ENCODE measurements around the gene PRPSAP2. TPM values are rescaled to one million over a fixed set of nuclear protein-coding genes. Genes with fewer than 3 reads are reported as not detected.

Gene PRPSAP2
- total and polyA plus RNA-seq, 2 of the 8 experiments (the other 6 are each of a cell fraction or from before 2014, with no cell fraction given): 28.7 to 50.5 TPM

DNA sequence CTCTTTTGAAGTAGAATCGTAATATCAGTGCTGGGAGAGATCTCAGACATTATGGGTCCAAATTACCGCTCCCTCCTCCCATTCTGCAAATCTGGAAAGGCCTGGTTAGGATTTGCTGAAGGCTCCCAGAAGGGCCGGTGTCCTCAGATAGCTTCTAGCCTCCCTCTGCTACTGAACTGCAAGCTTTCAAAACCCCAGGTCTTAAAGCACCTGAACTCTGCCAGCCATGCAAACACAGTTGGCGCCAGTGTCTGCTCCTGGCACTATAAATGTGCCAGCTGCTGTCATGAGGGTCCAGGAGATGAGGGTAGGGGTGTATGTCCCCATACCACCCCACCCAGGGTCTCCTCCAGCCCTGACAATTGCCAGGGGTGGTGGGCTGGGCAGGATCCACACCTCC, 118.3 kb downstream of the PRPSAP2 start (continued):
- TF ChIP-seq, protein P1, sequence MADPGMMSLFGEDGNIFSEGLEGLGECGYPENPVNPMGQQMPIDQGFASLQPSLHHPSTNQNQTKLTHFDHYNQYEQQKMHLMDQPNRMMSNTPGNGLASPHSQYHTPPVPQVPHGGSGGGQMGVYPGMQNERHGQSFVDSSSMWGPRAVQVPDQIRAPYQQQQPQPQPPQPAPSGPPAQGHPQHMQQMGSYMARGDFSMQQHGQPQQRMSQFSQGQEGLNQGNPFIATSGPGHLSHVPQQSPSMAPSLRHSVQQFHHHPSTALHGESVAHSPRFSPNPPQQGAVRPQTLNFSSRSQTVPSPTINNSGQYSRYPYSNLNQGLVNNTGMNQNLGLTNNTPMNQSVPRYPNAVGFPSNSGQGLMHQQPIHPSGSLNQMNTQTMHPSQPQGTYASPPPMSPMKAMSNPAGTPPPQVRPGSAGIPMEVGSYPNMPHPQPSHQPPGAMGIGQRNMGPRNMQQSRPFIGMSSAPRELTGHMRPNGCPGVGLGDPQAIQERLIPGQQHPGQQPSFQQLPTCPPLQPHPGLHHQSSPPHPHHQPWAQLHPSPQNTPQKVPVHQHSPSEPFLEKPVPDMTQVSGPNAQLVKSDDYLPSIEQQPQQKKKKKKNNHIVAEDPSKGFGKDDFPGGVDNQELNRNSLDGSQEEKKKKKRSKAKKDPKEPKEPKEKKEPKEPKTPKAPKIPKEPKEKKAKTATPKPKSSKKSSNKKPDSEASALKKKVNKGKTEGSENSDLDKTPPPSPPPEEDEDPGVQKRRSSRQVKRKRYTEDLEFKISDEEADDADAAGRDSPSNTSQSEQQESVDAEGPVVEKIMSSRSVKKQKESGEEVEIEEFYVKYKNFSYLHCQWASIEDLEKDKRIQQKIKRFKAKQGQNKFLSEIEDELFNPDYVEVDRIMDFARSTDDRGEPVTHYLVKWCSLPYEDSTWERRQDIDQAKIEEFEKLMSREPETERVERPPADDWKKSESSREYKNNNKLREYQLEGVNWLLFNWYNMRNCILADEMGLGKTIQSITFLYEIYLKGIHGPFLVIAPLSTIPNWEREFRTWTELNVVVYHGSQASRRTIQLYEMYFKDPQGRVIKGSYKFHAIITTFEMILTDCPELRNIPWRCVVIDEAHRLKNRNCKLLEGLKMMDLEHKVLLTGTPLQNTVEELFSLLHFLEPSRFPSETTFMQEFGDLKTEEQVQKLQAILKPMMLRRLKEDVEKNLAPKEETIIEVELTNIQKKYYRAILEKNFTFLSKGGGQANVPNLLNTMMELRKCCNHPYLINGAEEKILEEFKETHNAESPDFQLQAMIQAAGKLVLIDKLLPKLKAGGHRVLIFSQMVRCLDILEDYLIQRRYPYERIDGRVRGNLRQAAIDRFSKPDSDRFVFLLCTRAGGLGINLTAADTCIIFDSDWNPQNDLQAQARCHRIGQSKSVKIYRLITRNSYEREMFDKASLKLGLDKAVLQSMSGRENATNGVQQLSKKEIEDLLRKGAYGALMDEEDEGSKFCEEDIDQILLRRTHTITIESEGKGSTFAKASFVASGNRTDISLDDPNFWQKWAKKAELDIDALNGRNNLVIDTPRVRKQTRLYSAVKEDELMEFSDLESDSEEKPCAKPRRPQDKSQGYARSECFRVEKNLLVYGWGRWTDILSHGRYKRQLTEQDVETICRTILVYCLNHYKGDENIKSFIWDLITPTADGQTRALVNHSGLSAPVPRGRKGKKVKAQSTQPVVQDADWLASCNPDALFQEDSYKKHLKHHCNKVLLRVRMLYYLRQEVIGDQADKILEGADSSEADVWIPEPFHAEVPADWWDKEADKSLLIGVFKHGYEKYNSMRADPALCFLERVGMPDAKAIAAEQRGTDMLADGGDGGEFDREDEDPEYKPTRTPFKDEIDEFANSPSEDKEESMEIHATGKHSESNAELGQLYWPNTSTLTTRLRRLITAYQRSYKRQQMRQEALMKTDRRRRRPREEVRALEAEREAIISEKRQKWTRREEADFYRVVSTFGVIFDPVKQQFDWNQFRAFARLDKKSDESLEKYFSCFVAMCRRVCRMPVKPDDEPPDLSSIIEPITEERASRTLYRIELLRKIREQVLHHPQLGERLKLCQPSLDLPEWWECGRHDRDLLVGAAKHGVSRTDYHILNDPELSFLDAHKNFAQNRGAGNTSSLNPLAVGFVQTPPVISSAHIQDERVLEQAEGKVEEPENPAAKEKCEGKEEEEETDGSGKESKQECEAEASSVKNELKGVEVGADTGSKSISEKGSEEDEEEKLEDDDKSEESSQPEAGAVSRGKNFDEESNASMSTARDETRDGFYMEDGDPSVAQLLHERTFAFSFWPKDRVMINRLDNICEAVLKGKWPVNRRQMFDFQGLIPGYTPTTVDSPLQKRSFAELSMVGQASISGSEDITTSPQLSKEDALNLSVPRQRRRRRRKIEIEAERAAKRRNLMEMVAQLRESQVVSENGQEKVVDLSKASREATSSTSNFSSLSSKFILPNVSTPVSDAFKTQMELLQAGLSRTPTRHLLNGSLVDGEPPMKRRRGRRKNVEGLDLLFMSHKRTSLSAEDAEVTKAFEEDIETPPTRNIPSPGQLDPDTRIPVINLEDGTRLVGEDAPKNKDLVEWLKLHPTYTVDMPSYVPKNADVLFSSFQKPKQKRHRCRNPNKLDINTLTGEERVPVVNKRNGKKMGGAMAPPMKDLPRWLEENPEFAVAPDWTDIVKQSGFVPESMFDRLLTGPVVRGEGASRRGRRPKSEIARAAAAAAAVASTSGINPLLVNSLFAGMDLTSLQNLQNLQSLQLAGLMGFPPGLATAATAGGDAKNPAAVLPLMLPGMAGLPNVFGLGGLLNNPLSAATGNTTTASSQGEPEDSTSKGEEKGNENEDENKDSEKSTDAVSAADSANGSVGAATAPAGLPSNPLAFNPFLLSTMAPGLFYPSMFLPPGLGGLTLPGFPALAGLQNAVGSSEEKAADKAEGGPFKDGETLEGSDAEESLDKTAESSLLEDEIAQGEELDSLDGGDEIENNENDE (IDR thresholded peaks at IDR 0.05; ENCODE audit: insufficient replicate concordance, low read length): no peak
- TF ChIP-seq POLR2A (IDR thresholded peaks at IDR 0.05; ENCODE audit: control extremely low read depth in 1 of 2, low read depth in 2 of 2, low read length in 2 of 2) (no peak), SIX5 (IDR thresholded peaks at IDR 0.05; ENCODE audit: low read depth, low read length) (no peak), EP300 (IDR thresholded peaks at IDR 0.05; ENCODE audit: borderline replicate concordance in 1 of 2, low read depth in 2 of 2, low read length in 2 of 2) (no peak), MAFK (IDR thresholded peaks at IDR 0.05; ENCODE audit: low read depth, low read length) (no peak), SRF (IDR thresholded peaks at IDR 0.05; ENCODE audit: low read depth, low read length) (no peak), SAP30 (IDR thresholded peaks at IDR 0.05; ENCODE audit: insufficient read depth, insufficient replicate concordance, low read length) (no peak), EZH2 (IDR thresholded peaks at IDR 0.05; ENCODE audit: low read depth, low read length, severe bottlenecking) (no peak)

Data from H1 (cell line).